IPS-15b (cell line): ENCODE measurements around the gene IL31.

Experiments used
- H3K27me3 ChIP-seq: one replicate; pipeline ENCODE4 v1.6.1; 2013; ENCODE audit warnings: low read length; ENCODE audit not compliant: control insufficient read depth, insufficient read depth
- H3K36me3 ChIP-seq: one replicate; pipeline ENCODE4 v1.6.1; 2013; ENCODE audit warnings: low read length; ENCODE audit not compliant: control insufficient read depth, insufficient read depth
- H3K4me1 ChIP-seq: one replicate; pipeline ENCODE4 v1.6.1; 2013; ENCODE audit warnings: mild to moderate bottlenecking, low read length; ENCODE audit not compliant: control insufficient read depth, insufficient read depth
- H3K4me3 ChIP-seq: one replicate; pipeline ENCODE4 v1.5.1; 2013; ENCODE audit warnings: low read depth, low read length
- H3K9ac ChIP-seq: one replicate; pipeline ENCODE4 v1.6.1; 2013; ENCODE audit warnings: low read depth, mild to moderate bottlenecking, low read length
- H3K9me3 ChIP-seq: one replicate; pipeline ENCODE4 v1.6.1; 2013; ENCODE audit warnings: mild to moderate bottlenecking, low read length; ENCODE audit not compliant: control insufficient read depth, insufficient read depth

The IL31 gene

GRCh38 chr12:122166422-122167349 lies 7.3 kb downstream of the IL31 start:
- no peaks in the 10 kb centered on the region for H3K27me3 ChIP-seq
- H3K4me3 ChIP-seq = no peak overlapping the region
- H3K9me3 ChIP-seq = no peaks in the 10 kb centered on the region
- no peaks in the 10 kb centered on the region for H3K4me1 ChIP-seq
- no peak overlapping the region for H3K9ac ChIP-seq
- H3K36me3 ChIP-seq = no peaks in the 10 kb centered on the region

DNA sequence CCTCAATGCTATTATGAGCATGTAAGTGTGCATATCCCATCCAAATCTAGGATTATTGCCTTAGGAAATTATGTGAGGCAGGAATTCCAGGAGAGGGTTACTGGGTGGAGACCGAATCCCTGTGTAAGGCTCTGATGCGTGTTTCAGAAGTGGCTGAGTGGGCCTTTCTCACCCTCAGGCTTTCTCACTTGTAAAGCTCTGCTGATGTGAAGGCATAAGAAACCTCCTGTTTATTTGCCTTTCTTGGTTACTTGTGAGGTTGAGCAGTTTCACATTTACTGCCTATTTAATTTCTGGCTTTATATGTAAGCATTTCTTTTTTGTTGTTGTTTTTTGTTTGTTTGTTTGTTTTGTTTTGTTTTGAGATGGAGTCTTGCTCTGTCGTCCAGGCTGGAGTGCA lies 11.0 kb downstream of the IL31 start:
- no peak overlapping the region for H3K4me3 ChIP-seq
- H3K4me1 ChIP-seq = no peaks in the 10 kb centered on the region
- no peaks in the 10 kb centered on the region for H3K27me3 ChIP-seq
- H3K9me3 ChIP-seq = no peaks in the 10 kb centered on the region
- H3K9ac ChIP-seq = no peak overlapping the region
- H3K36me3 ChIP-seq = no peaks in the 10 kb centered on the region

- Histone ChIP-seq H3K9me3 (no peaks in the 10 kb centered on the region), H3K27me3 (no peaks in the 10 kb centered on the region), H3K4me3 (no peak overlapping the region), H3K9ac (no peak overlapping the region), H3K36me3 (no peaks in the 10 kb centered on the region), H3K4me1 (no peaks in the 10 kb centered on the region)
These were observed 12.3 kb downstream of the IL31 start for GRCh38 chr12:122161682-122162081.

GRCh38 chr12:122160761-122161160 lies 13.3 kb downstream of the IL31 start:
- no peaks in the 10 kb centered on the region for H3K36me3 ChIP-seq
- H3K4me1 ChIP-seq = no peaks in the 10 kb centered on the region
- no peak overlapping the region for H3K4me3 ChIP-seq
- H3K27me3 ChIP-seq = no peaks in the 10 kb centered on the region
- H3K9ac ChIP-seq = no peak overlapping the region
- H3K9me3 ChIP-seq = no peaks in the 10 kb centered on the region

- no peak overlapping the region for H3K9ac ChIP-seq
- no peak overlapping the region for H3K4me3 ChIP-seq
- H3K9me3 ChIP-seq = no peaks in the 10 kb centered on the region
- H3K36me3 ChIP-seq = no peaks in the 10 kb centered on the region
- H3K4me1 ChIP-seq = no peaks in the 10 kb centered on the region
- H3K27me3 ChIP-seq = no peaks in the 10 kb centered on the region
These were observed 14.1 kb downstream of the IL31 start for GRCh38 chr12:122159882-122160281.

- Histone ChIP-seq H3K9me3 (no peaks in the 10 kb centered on the region), H3K36me3 (no peaks in the 10 kb centered on the region), H3K4me3 (no peak overlapping the region), H3K27me3 (no peaks in the 10 kb centered on the region), H3K4me1 (no peaks in the 10 kb centered on the region), H3K9ac (no peak overlapping the region)
These were observed 15.2 kb downstream of the IL31 start for GRCh38 chr12:122158700-122159285.

DNA sequence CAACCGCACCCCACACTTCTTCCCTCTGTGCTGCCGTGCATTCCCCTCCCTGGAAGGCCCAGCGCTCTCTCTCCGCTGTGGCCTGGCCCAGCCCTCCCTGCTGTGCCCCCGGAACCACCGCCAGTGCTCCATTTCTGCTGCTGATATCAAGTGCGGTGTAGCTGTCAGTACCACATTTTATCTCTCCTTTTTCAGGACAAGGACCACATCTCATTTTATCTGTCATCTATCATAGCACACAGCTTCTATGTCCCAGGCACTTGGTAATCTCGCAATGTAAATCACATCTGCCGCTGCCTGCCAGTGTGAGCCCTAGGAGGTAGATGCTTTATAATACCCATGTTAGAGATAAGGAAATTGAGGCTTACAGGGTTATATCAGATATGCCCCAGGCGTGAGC lies 18.3 kb downstream of the IL31 start:
- H3K36me3 ChIP-seq = no peaks in the 10 kb centered on the region
- no peak overlapping the region for H3K9ac ChIP-seq
- H3K27me3 ChIP-seq = no peaks in the 10 kb centered on the region
- no peaks in the 10 kb centered on the region for H3K9me3 ChIP-seq
- no peaks in the 10 kb centered on the region for H3K4me1 ChIP-seq
- H3K4me3 ChIP-seq = no peak overlapping the region

DNA sequence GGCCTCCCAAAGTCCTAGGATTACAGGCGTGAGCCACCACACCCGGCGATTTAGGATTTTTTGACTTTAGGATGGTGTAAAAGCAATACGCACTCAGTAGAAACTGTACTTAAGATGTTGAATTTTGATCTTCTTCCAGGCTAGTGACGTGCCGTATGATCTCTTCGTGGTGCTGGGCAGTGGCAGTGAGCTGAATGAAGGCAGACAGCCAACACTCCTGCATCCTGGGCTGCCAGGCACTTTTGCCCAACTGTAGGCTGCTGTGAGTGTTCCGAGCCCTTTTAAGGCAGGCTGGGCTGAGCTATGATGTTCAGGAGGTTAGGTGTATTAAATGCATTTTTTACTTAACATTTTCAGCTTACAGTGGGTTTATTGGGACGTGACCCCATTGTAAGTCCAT lies 21.3 kb downstream of the IL31 start:
- Histone ChIP-seq H3K4me3 (no peak overlapping the region), H3K36me3 (no peaks in the 10 kb centered on the region), H3K4me1 (no peaks in the 10 kb centered on the region), H3K9ac (no peak overlapping the region), H3K9me3 (no peaks in the 10 kb centered on the region), H3K27me3 (no peaks in the 10 kb centered on the region)

DNA sequence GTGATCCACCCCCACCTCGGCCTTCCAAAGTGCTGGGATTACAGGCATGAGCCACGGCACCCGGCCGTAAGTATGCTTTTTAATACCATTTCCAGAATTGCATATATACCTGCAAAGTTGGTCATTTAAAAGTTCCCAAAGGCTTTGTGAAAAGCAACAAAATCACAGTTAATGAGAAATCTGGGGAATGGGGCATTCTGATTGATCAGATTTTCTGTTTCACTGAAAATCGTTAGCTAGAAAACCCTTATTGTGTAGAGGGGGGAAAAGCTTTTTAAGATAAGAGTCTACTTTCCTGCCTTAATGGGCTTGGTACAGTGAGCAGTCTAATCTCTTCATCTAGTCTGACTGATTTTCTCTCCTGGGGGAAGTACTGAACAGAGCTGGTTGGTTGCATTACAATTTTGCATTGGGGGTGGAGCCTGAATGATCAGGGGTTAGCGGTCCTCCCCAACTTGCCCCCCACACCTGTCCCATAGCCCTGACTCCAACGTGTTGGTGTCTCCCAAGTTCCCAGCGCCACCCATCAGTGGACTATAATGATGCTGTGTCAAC lies 23.8 kb downstream of the IL31 start:
- Histone ChIP-seq H3K9me3 (no peaks in the 10 kb centered on the region), H3K9ac (no peak overlapping the region), H3K4me1 (no peaks in the 10 kb centered on the region), H3K36me3 (no peaks in the 10 kb centered on the region), H3K4me3 (no peak overlapping the region), H3K27me3 (no peaks in the 10 kb centered on the region)

DNA sequence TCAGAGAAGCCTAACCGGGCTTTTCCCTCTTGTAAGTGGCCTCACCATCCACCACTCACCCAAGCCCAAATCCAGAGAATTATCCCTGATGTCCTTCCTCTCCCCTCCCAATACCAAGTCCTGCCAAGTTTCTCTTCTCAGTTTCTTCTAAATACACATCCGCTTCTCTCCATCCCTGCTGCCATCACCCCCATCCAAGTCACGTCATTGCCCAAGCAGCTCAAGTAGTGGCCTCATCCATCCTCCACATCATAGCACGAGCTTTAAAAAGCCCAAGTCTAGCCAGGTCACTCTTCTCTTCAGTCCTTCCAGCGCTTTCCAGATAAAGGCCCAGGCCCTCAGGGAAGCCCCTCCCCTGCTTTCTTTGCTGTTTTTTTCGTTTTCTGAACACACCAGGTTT lies 25.4 kb downstream of the IL31 start:
- H3K36me3 ChIP-seq = no peaks in the 10 kb centered on the region
- no peak overlapping the region for H3K4me3 ChIP-seq
- no peaks in the 10 kb centered on the region for H3K4me1 ChIP-seq
- no peak overlapping the region for H3K9ac ChIP-seq
- H3K27me3 ChIP-seq = no peaks in the 10 kb centered on the region
- no peaks in the 10 kb centered on the region for H3K9me3 ChIP-seq

DNA sequence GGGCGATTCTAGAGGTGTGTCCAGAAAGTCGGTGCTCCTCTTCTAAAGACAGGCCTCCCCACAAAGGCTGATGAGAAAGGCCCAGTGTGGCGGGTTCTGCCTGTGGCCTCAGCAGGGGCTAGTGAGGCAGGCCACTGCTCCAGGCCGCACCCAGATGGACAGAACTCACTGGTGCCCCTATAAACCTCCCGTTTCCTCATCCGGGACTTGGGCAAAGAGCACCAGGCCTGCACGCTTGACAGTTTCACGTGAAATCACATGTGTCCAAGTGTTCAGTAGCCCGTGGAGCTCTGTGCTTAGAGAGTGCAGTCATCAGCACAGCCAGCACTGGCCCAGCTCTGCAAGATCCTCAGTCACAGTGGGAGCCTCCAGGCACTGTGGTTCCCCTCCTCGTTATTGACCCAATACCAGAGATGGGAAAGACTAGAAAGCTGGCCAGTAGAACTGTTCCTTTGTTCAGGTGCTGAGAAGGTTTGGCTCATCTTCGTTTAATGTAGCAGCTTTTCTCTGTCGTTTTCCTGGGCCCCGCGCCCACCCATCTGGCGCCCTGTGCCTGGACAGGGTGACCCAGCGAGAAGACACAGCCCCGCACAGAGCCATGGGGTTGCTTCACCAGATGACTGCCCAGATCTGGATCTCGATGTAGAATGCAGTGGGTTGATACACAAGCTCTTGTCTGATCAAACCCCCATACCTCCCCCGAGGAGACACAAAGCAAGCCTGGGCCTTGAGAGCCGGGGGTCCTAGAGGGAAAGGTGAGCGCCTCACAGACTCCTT lies 26.3 kb downstream of the IL31 start:
- Histone ChIP-seq H3K4me3 (no peak overlapping the region), H3K9ac (no peak overlapping the region), H3K27me3 (no peaks in the 10 kb centered on the region), H3K9me3 (peaks cover 7% of the 10 kb centered on the region), H3K36me3 (peaks cover 8% of the 10 kb centered on the region), H3K4me1 (no peaks in the 10 kb centered on the region)
